Lung (tissue), 12 donors: ENCODE data around the gene UBQLN4. TPM values are rescaled to one million over a fixed set of nuclear protein-coding genes. Genes with fewer than 3 reads are reported as not detected.

Experiments used
- ATAC-seq: fragments of 200-7000 bp; cut with Tn5 transposase; one replicate; pipeline ENCODE4 v1.9.1; 2020; ENCODE audit warnings: moderate number of reproducible peaks; ENCODE audit not compliant: insufficient read depth, low FRiP score
- DNase-seq, 3 donors: peaks; one replicate each; pipeline ENCODE4 v3.0.0-alpha.2; 2013 to 2017
- H3K27ac ChIP-seq, 2 donors: one replicate each; pipeline ENCODE4 v1.5.1; 2013; ENCODE audit warnings: mild to moderate bottlenecking in 2 of 2, moderate library complexity in 2 of 2, control low read depth in 1 of 2, inconsistent platforms in 1 of 2, low read depth in 1 of 2, low read length in 1 of 2
- H3K27me3 ChIP-seq, 3 donors: one replicate each; pipeline ENCODE4 v1.5.1; 2013; ENCODE audit warnings: low read length in 2 of 3; ENCODE audit not compliant: control insufficient read depth in 3 of 3, insufficient read depth in 3 of 3
- H3K36me3 ChIP-seq, 4 donors: one replicate each; pipeline ENCODE4 v1.5.1; 2013; ENCODE audit warnings: low read length in 4 of 4, mild to moderate bottlenecking in 1 of 4, moderate library complexity in 1 of 4; ENCODE audit not compliant: control insufficient read depth in 4 of 4, insufficient read depth in 4 of 4
- H3K4me1 ChIP-seq, 5 donors: one replicate each; pipeline ENCODE4 v1.5.1; 2013; ENCODE audit warnings: low read length in 5 of 5, mild to moderate bottlenecking in 2 of 5, moderate library complexity in 1 of 5; ENCODE audit not compliant: control insufficient read depth in 5 of 5, insufficient read depth in 5 of 5
- H3K4me3 ChIP-seq: one replicate; pipeline ENCODE4 v1.5.1; 2013; ENCODE audit warnings: mild to moderate bottlenecking, control low read depth, moderate library complexity
- H3K9ac ChIP-seq, 2 donors: one replicate each; pipeline ENCODE4 v1.5.1; 2013; ENCODE audit warnings: low read length in 2 of 2, control low read depth in 1 of 2; ENCODE audit not compliant: insufficient read depth in 1 of 2
- H3K9me3 ChIP-seq, 4 donors: one replicate each; pipeline ENCODE4 v1.5.1; 2013; ENCODE audit warnings: low read length in 3 of 4, mild to moderate bottlenecking in 1 of 4, moderate library complexity in 1 of 4; ENCODE audit not compliant: control insufficient read depth in 4 of 4, insufficient read depth in 3 of 4
- CTCF ChIP-seq: IDR thresholded peaks from 2 replicates; pipeline ENCODE4 v1.5.1; 2012; ENCODE audit warnings: mild to moderate bottlenecking; ENCODE audit errors: control extremely low read depth, extremely low read depth
- WGBS, 2 donors: extraction: QIAGEN DNeasy Blood & Tissue Kit; methylation state at CpG; one replicate each; pipeline ENCODE4 v1.1.7; 2013; 5-methylcytosine and 5-hydroxymethylcytosine counted together
- polyA plus RNA-seq, 2 donors: library from polyadenylated mRNA; stranded (reverse); fragments of 200-250 nt; gene quantifications; one replicate each; pipeline ENCODE4 v1.2.1, GENCODE V29; 2013
- total RNA-seq, 2 donors: library from RNA; depleted of rRNA in 1 of 2; stranded (reverse); fragments of >200 nt in 1 of 2; gene quantifications; one replicate each; pipeline ENCODE4 v1.2.1, GENCODE V29; 2014 to 2021
- donor health status: control.
- donor health status: control.
- donor health status: Bipolar disorder and iron deficiency.
- donor health status: healthy.
- donor health status: DM: yes; HTN: yes; CAD: no.

UBQLN4 gene
- total and polyA plus RNA-seq, 4 donors: 16.2 to 27.2 (median 22.9) TPM

GRCh38 chr1:155989242-155990004 lies 64.2 kb downstream of the UBQLN4 start:
- peak overlapping the region; percentile 35 for H3K4me3 ChIP-seq

More at GRCh38 chr1:155989242-155990004, 64.2 kb downstream of the UBQLN4 start:
- DNase-seq (peak; percentile 86 to 87 (median 87)), ATAC-seq (peak; percentile 93)
- WGBS, 2 donors: 23 to 27% methylated on average over 8 to 9 of the region's 9 CpGs
- H3K36me3 ChIP-seq: no peaks in the 10 kb centered on the region
- H3K4me1 ChIP-seq: peaks cover 0 to 6% (median 5%) of the 10 kb centered on the region in 5 donors
- H3K9ac ChIP-seq: peak overlapping the region in 1 of 2 donors; percentile 64
- H3K9me3 ChIP-seq: no peaks in the 10 kb centered on the region
- TF ChIP-seq CTCF: peak; percentile 98
- H3K27ac ChIP-seq: peak overlapping the region in 1 of 2 donors; percentile 75
- no peaks in the 10 kb centered on the region for H3K27me3 ChIP-seq

Other genes with a start within 250 kb of the UBQLN4 start
- gene GON4L, start 196.6 kb downstream of the UBQLN4 start, total RNA-seq: 10 to 100 TPM; 46.1 to 61.4 TPM
- gene GON4L, start 196.6 kb downstream of the UBQLN4 start, polyA plus RNA-seq: 10 to 100 TPM; 16.2 to 18.6 TPM
- 10 to 100 TPM in 1 of 2 donors, 1 to 10 TPM in 1; 9.0 to 22.4 TPM for gene SYT11, start 194.2 kb downstream of the UBQLN4 start, total RNA-seq
- 1 to 10 TPM in 1 of 2 donors, under 1 TPM in 1; 0.91 to 7.3 TPM for gene SYT11, start 194.2 kb downstream of the UBQLN4 start, polyA plus RNA-seq
- 10 to 100 TPM; 43.6 to 58.2 TPM for gene RIT1, start 142.4 kb downstream of the UBQLN4 start, total RNA-seq
- 10 to 100 TPM; 15.8 to 41.4 TPM for gene RIT1, start 142.4 kb downstream of the UBQLN4 start, polyA plus RNA-seq
- gene KHDC4, start 119.4 kb downstream of the UBQLN4 start, total RNA-seq: 10 to 100 TPM; 35.0 to 63.1 TPM
- 10 to 100 TPM; 15.4 to 34.2 TPM for gene KHDC4, start 119.4 kb downstream of the UBQLN4 start, polyA plus RNA-seq
- not detected for gene RXFP4, start 112.2 kb downstream of the UBQLN4 start, total RNA-seq
- under 1 TPM; 0.05 to 0.20 TPM for gene RXFP4, start 112.2 kb downstream of the UBQLN4 start, polyA plus RNA-seq
- 100 to 1,000 TPM; 148 to 289 TPM for gene ARHGEF2, start 75.3 kb downstream of the UBQLN4 start, total RNA-seq
- gene ARHGEF2, start 75.3 kb downstream of the UBQLN4 start, polyA plus RNA-seq: 10 to 100 TPM; 72.0 to 91.4 TPM
- 100 to 1,000 TPM; 281 to 289 TPM for gene SSR2, start 32.8 kb downstream of the UBQLN4 start, total RNA-seq
- 100 to 1,000 TPM; 294 to 467 TPM for gene SSR2, start 32.8 kb downstream of the UBQLN4 start, polyA plus RNA-seq
- 10 to 100 TPM; 71.2 to 71.5 TPM for gene LAMTOR2, start 984 bp upstream of the UBQLN4 start, total RNA-seq
- gene LAMTOR2, start 984 bp upstream of the UBQLN4 start, polyA plus RNA-seq: 100 to 1,000 TPM; 135 to 143 TPM
- 10 to 100 TPM; 62.7 to 75.2 TPM for gene RAB25, start 7.4 kb upstream of the UBQLN4 start, total RNA-seq
- 100 to 1,000 TPM in 1 of 2 donors, 10 to 100 TPM in 1; 99.2 to 156 TPM for gene RAB25, start 7.4 kb upstream of the UBQLN4 start, polyA plus RNA-seq
- gene MEX3A, start 28.7 kb upstream of the UBQLN4 start, total RNA-seq: 1 to 10 TPM; 1.1 to 8.1 TPM
- under 1 TPM; 0.26 to 1.00 TPM for gene MEX3A, start 28.7 kb upstream of the UBQLN4 start, polyA plus RNA-seq
- gene LMNA, start 60.9 kb upstream of the UBQLN4 start, total RNA-seq: 100 to 1,000 TPM; 182 to 547 TPM
- 100 to 1,000 TPM; 163 to 205 TPM for gene LMNA, start 60.9 kb upstream of the UBQLN4 start, polyA plus RNA-seq
- 10 to 100 TPM; 22.7 to 46.9 TPM for gene SEMA4A, start 99.8 kb upstream of the UBQLN4 start, total RNA-seq
- gene SEMA4A, start 99.8 kb upstream of the UBQLN4 start, polyA plus RNA-seq: 10 to 100 TPM; 26.9 to 54.9 TPM
- 10 to 100 TPM; 10.9 to 28.4 TPM for gene SLC25A44, start 140.3 kb upstream of the UBQLN4 start, total RNA-seq
- 10 to 100 TPM in 1 of 2 donors, 1 to 10 TPM in 1; 8.0 to 22.0 TPM for gene SLC25A44, start 140.3 kb upstream of the UBQLN4 start, polyA plus RNA-seq
- 10 to 100 TPM; 60.0 to 66.9 TPM for gene PMF1, start 159.2 kb upstream of the UBQLN4 start, total RNA-seq
- gene PMF1, start 159.2 kb upstream of the UBQLN4 start, polyA plus RNA-seq: 100 to 1,000 TPM in 1 of 2 donors, 10 to 100 TPM in 1; 62.5 to 144 TPM
- gene BGLAP, start 188.4 kb upstream of the UBQLN4 start, total RNA-seq: 1 to 10 TPM; 1.3 to 1.7 TPM
- gene BGLAP, start 188.4 kb upstream of the UBQLN4 start, polyA plus RNA-seq: 1 to 10 TPM in 1 of 2 donors, under 1 TPM in 1; 0.46 to 1.7 TPM
- 1 to 10 TPM; 1.3 to 3.0 TPM for gene PAQR6, start 194.3 kb upstream of the UBQLN4 start, total RNA-seq
- 1 to 10 TPM; 1.7 to 2.6 TPM for gene PAQR6, start 194.3 kb upstream of the UBQLN4 start, polyA plus RNA-seq
- 10 to 100 TPM; 37.3 to 68.4 TPM for gene SMG5, start 229.0 kb upstream of the UBQLN4 start, total RNA-seq
- gene SMG5, start 229.0 kb upstream of the UBQLN4 start, polyA plus RNA-seq: 10 to 100 TPM; 40.0 to 42.8 TPM
- 1 to 10 TPM; 4.5 to 4.7 TPM for gene TMEM79, start 230.5 kb upstream of the UBQLN4 start, total RNA-seq
- gene TMEM79, start 230.5 kb upstream of the UBQLN4 start, polyA plus RNA-seq: 1 to 10 TPM; 2.5 to 4.6 TPM
- gene GLMP, start 241.9 kb upstream of the UBQLN4 start, total RNA-seq: 10 to 100 TPM; 30.1 to 71.0 TPM
- 10 to 100 TPM; 48.2 to 75.8 TPM for gene GLMP, start 241.9 kb upstream of the UBQLN4 start, polyA plus RNA-seq
- not detected for gene VHLL, start 245.5 kb upstream of the UBQLN4 start, total RNA-seq
- gene VHLL, start 245.5 kb upstream of the UBQLN4 start, polyA plus RNA-seq: not detected